ENCODE measurements around the gene PPP1R13B. TPM values are rescaled to one million over a fixed set of nuclear protein-coding genes. Genes with fewer than 3 reads are reported as not detected.

The PPP1R13B gene
- total RNA-seq, 1 donor from 2014 or later, result 16.2 TPM

DNA sequence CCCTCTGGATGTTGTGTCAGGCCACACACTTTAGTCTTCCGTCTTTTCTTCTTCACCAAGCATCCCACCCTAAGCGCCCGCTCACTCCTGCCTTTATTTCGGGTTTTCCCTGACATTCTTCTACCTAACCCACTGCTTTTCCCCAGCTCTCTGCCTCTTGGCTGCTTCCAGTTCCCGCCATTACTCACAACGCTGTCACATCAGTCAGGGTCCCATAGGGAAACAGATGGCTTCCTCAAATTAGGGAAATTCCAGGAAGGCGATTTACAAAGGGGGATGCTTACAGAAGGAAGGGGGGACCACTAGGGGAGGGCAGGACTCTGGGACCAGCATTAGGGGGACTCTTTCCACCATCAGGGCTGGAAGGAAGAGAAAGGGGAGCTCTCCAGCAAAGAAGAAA, 9.2 kb upstream of the PPP1R13B start:
- Mint-ChIP-seq H3K27ac (no peak overlapping the region), H3K4me3 (no peak overlapping the region), H3K27me3 (peaks cover 4% of the 10 kb centered on the region), H3K4me1 (no peaks in the 10 kb centered on the region), H3K9me3 (no peaks in the 10 kb centered on the region), H3K36me3 (ENCODE audit: low read depth) (no peaks in the 10 kb centered on the region)
- ChIA-PET POLR2A (no interaction called here), CTCF (interaction anchor here (1.6 kb wide), 1 partner anchor 48 kb away, joined by 3 read pairs; no protein-coding TSS in a partner anchor)
- ATAC-seq (ENCODE audit: low read depth) (no peak), DNase-seq (no peak)
- no peak for TF ChIP-seq CTCF (IDR thresholded peaks at IDR 0.05)
- intact Hi-C loops (cut with micrococcal nuclease), result no loop called here

DNA sequence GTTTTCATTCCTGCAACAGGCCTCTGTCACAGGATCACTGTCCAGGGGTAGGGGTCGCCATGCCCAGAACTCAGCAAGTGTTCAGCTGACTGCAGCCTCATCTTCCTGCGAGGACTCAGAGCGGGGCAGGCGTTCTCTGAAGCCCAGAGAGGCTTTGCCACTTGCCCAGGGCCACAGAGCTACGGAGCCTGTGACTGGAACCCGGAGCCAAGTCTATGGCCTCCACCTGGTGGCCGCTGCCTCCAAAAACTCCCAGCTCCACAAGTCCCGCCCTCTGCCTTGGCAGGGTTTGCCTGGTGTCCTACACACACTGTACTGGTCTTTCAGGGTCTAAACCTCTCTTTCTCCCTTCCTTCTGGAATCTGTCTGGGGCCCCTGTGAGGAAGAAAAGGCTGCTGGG, 8.7 kb upstream of the PPP1R13B start:
- Mint-ChIP-seq H3K9me3 (no peaks in the 10 kb centered on the region), H3K27ac (no peak overlapping the region), H3K4me1 (no peaks in the 10 kb centered on the region), H3K36me3 (ENCODE audit: low read depth) (no peaks in the 10 kb centered on the region), H3K4me3 (no peak overlapping the region), H3K27me3 (no peaks in the 10 kb centered on the region)
- intact Hi-C loops (cut with micrococcal nuclease), result no loop called here
- POLR2A ChIA-PET, result no interaction called here
- no peak for TF ChIP-seq CTCF (IDR thresholded peaks at IDR 0.05)
- DNase-seq, result no peak
- CTCF ChIA-PET, result interaction anchor here (1.6 kb wide), 1 partner anchor 48 kb away, joined by 3 read pairs; no protein-coding TSS in a partner anchor
- no peak for ATAC-seq (ENCODE audit: low read depth)

- H3K9me3 Mint-ChIP-seq, result no peaks in the 10 kb centered on the region
- no peak overlapping the region for H3K27ac Mint-ChIP-seq
- intact Hi-C loops (cut with micrococcal nuclease), result no loop called here
- H3K27me3 Mint-ChIP-seq, result no peaks in the 10 kb centered on the region
- H3K4me1 Mint-ChIP-seq, result no peaks in the 10 kb centered on the region
- CTCF ChIA-PET, result interaction anchor here (1.6 kb wide), 1 partner anchor 47 kb away, joined by 3 read pairs; no protein-coding TSS in a partner anchor
- no peak for DNase-seq
- H3K4me3 Mint-ChIP-seq, result no peak overlapping the region
- TF ChIP-seq CTCF (IDR thresholded peaks at IDR 0.05), result no peak
- no peaks in the 10 kb centered on the region for H3K36me3 Mint-ChIP-seq (ENCODE audit: low read depth)
- POLR2A ChIA-PET, result no interaction called here
- ATAC-seq (ENCODE audit: low read depth), result no peak
Measured at GRCh38 chr14:103855734-103856095, 8.3 kb upstream of the PPP1R13B start.

DNA sequence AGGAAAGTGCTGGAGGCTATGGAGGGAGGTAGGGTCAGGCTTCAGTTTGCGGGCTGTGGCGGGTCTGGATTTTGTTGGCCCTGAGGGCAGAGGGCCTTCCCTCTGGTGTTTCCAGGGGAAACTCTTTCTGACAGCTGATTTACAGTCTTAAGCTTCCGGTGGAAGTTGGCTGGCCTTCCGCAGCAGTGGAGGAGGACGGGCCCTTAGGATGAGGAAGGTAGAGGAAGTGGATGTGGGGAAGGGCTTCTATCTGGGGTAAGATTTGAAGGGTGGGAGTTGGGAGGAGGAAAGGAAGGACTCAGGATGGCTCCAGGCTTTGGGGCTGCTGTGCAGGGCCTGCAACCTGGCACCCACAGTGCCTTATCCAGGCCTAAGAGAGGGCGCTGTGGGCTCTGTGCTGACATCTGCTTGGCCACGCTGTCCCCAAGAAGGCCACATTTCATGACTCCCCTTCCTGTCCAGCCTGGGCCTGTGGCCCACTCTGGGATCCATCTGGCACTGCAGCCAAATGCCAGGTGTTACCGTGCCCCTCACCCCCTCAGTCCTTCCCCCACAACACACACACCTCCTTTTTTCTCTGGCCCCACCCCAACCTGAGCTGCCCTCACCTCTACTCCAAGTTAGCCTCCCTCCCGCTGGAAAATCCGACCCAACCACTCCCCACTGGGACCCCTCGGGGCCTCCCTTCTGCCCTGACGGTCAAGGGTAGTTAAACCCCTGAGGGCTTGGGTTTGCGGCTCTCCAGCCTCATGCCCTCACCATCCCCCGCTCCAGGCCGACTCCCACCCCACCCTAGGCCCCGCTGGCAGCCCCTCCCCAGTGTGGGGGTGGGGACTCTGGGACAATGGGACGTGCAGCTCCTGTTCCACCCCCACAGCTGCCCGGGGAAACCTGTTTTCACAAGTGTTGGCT, 7.7 kb upstream of the PPP1R13B start:
- Mint-ChIP-seq H3K36me3 (ENCODE audit: low read depth) (no peaks in the 10 kb centered on the region), H3K4me3 (no peak overlapping the region), H3K27ac (no peak overlapping the region), H3K27me3 (no peaks in the 10 kb centered on the region), H3K4me1 (no peaks in the 10 kb centered on the region), H3K9me3 (no peaks in the 10 kb centered on the region)
- intact Hi-C loops (cut with micrococcal nuclease), result no loop called here
- TF ChIP-seq CTCF (IDR thresholded peaks at IDR 0.05), result no peak
- CTCF ChIA-PET, result interaction anchor here (1.6 kb wide), 1 partner anchor 47 kb away, joined by 3 read pairs; no protein-coding TSS in a partner anchor
- DNase-seq (no peak), ATAC-seq (ENCODE audit: low read depth) (no peak)
- POLR2A ChIA-PET, result no interaction called here

DNA sequence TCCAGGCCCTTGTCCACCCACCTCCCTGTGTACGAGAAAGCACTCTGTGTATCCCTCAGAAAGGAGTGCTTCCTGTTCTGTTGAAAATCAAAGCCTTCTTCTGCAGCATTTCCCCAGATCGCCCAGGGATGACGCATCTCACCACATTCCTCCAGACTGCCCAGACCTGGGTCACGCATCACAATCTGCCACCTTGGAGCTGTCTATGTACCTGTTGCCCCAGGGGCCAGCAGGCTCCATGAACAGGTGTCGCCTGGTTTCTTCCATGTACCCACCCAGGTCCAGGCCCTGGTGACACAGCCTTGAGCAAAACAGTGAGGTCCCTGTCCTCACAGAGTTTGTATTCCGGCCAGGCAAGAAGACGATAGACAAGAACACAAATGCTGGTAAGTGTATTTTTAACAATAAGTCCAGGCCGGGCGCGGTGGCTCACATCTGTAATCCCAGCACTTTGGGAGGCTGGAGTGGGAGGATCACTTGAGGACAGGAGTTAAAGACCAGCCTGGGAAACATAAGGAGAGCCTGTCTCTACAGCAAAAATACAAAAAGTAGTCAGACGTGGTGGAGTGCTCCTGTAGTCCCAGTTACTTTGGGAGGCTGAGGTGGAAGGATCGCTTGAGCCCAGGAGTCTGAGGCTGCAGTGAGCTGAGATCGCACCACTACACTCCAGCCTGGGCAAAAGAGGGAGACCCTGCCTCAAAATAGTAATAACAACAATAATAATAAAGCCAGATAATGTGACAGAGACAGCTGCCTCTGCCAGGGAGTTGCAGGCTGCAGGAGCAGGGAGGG, 6.8 kb upstream of the PPP1R13B start:
- ChIA-PET CTCF (no interaction called here), POLR2A (no interaction called here)
- H3K4me1 Mint-ChIP-seq, result no peaks in the 10 kb centered on the region
- H3K27ac Mint-ChIP-seq, result no peak overlapping the region
- no peak overlapping the region for H3K4me3 Mint-ChIP-seq
- no peaks in the 10 kb centered on the region for H3K27me3 Mint-ChIP-seq
- intact Hi-C loops (cut with micrococcal nuclease), result no loop called here
- no peaks in the 10 kb centered on the region for H3K9me3 Mint-ChIP-seq
- no peaks in the 10 kb centered on the region for H3K36me3 Mint-ChIP-seq (ENCODE audit: low read depth)
- DNase-seq (no peak), ATAC-seq (ENCODE audit: low read depth) (no peak)
- no peak for TF ChIP-seq CTCF (IDR thresholded peaks at IDR 0.05)

Data from activated B cell treated with CpG ODN at 0.5 μM for 24 hours (primary cell).